Ammon's horn (tissue), 1 donor: Measurements from ENCODE around the gene FHIT.

Experiments
- DNase-seq: peaks from one replicate; pipeline ENCODE4 v3.0.0-alpha.2; 2016; ENCODE audit warnings: low spot score

FHIT gene

GRCh38 chr3:61251174-61251972 is at the start of gene FHIT:
Gene FHIT, minus strand, starts transcription at chr3:61251452.
- peak; percentile 98 for DNase-seq

DNA sequence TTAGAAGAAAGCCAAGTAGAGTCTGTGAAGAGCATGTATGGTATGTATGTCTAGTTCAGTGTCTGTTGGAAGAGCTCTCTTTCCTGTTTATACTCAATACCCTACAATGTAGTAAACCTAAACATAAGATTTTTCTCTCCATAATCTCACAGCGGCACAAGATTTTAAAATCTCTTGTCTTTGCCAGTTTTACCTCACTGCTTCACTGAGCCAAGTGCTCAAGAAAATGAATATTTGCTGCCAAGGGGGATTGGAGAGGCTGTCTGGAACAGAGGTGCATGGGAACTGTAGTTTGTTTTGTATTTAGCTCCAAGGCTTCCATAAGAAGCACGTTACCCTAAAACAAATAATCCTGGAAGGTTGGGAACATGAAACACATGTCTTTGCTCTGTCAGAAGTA is 49.5 kb upstream of the FHIT start:
- no peak for DNase-seq

- no peak for DNase-seq
Measured at GRCh38 chr3:61300006-61300380, 48.7 kb upstream of the FHIT start.

GRCh38 chr3:61299343-61300005 is 48.2 kb upstream of the FHIT start:
- no peak for DNase-seq

DNA sequence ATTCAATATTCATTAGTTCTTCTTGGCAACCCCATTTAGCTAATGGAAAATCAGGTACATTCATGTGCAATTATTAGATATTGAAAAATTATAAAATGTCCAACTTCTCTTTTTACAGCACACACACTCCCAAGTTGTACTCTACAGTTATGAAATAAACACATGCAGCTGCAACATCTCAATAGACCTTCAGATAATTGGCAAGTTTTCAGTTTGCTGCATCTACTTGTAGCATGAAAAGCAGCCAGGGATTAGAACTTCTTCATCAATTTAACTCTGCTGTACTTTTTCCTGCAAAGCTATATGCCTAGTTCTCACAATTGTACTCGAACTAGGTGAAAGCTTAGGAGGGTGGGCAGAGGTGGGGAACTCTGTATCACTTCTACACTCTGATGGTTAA is 46.6 kb upstream of the FHIT start:
- DNase-seq: no peak

DNA sequence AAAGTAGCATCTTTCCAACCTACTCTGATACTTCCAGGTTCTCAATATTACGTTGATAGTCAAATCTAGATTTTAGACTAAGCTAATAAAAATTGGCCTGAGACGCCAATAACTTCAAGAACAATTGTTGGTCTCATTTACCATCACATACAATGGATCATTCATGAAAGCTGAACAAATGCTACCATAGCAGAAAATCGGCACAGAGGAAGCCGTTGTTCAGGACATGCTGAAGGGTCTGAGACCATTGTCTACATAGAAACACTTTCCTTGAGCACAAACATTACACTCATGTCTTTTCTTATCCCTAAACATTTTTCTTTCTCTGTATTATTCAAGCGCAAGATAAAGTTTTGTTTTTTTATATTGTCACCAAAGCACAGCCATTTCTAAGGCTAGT is 37.2 kb upstream of the FHIT start:
- peak; percentile 86 for DNase-seq

DNA sequence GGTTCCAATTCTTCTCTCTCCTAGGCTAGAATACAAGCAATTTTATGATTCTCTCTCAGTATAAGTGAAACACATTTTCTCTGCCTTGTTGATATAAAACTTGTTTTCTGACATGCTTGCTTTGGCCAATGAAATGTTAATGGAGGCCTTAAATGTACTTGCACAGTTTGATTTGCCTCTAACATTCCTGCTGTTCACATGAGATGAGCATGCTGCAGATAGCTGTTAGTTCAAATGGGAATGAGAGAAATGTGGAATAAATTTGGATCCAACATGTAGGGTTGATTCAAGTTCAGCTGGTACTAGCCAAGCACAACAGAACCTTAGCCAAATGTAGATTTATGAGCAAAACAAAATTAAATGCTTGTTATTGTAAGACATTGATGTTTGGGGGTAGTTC is 32.6 kb upstream of the FHIT start:
- DNase-seq: no peak

GRCh38 chr3:61278713-61279112 is 27.5 kb upstream of the FHIT start:
- DNase-seq: no peak

DNA sequence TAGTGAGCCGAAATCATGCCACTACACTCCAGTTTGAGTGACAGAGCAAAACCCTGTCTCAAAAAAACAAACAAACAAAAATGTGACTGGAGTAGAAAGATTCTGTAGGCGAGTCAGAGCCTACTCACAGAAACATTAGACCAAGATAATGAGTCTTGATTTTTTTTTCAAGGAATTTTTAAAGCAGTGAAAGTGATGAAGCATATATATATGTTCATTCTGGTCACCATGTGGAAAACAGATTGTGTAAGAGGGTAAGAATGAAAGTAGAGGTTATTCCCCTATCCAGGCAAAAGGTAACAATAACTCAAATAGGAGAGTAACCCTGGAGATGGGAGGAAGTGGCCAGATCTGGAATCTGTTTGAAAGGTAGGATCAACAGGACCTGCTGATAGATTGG is 26.2 kb upstream of the FHIT start:
- no peak for DNase-seq

- no peak for DNase-seq
Measured at GRCh38 chr3:61269435-61269834, 18.2 kb upstream of the FHIT start.

GRCh38 chr3:61268644-61269043 is 17.4 kb upstream of the FHIT start:
- DNase-seq: no peak

GRCh38 chr3:61264281-61264680 is 13.0 kb upstream of the FHIT start:
- no peak for DNase-seq

- no peak for DNase-seq
Measured at GRCh38 chr3:61257148-61257547, 5.9 kb upstream of the FHIT start.

- DNase-seq: no peak
Measured at GRCh38 chr3:61253756-61254155, 2.5 kb upstream of the FHIT start.

DNA sequence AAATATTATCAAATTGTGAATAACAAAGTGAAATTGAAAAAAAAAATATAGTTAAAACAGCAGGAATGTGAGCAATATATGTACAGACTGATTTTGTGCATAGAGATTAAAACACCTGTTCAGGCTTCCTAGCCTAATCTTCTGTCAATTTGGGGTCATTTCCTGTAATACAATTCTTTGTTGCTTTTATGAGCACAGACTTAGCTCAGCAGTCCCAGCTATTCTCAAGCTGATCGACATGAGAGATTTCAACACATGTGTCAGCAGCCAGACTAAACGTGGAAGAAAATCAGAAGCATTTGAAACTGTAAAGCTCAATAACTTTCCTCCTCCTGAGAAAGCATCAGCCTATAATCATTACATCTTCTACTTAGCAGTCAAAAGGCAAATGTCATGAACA is 1.6 kb upstream of the FHIT start:
- DNase-seq: no peak

DNA sequence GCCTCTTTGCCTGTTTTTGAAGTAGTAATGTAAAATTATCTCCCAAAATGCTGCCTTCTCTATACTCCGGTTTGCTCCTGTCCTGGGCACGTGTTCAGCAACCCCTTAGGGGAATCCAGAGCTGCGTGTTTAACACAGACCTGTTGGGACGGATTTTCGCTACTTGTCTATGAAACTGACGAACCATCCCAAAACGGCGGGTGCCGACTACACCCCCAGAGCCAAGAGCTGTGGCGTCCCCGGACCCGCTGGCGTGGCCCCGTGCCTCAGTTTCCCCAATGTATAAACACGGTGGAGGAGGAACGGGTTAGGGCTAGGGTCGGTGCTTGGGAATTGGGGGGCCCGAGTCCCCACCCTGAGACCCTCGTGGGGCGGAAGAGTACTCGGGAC is 473 bp downstream of the FHIT start:
- DNase-seq: peak; percentile 33

DNA sequence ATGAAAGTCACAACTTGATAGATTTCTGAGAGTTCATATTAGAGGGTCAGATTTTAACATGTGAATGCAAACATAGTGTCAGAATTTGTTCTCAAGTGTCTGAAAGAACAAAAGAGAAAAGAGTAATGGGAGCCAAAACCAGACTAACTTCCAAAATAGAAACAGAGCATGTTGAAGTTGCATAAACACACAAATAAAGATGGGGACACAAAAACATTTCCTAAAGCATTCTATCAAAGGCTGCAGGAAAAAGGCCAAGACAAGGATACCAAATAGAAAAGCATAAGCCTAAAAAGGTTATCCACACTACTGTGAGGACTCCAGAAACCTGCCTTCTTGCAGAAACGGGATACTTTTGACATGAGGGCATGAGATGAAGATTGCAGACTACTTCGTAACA is 2.8 kb downstream of the FHIT start:
- DNase-seq: no peak

DNA sequence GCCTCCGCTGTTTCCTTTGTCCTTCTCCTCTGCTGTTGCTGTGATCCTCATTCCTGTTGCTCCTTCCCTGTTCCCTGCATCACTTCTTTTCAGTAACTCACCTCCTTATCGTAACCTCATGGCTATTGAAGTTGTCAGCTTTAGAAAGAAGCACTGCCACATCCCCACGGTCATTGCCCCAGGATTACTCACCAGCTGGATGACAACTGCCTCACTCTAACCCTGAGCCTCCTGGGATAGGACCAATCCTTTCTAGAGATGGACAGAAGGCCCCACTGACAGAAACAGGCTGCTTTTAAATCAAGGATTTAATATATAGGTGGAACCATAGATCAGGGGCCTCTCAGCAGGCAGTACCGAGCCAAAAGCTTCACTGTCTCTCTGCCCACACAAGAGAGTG is 4.1 kb downstream of the FHIT start:
- no peak for DNase-seq

DNA sequence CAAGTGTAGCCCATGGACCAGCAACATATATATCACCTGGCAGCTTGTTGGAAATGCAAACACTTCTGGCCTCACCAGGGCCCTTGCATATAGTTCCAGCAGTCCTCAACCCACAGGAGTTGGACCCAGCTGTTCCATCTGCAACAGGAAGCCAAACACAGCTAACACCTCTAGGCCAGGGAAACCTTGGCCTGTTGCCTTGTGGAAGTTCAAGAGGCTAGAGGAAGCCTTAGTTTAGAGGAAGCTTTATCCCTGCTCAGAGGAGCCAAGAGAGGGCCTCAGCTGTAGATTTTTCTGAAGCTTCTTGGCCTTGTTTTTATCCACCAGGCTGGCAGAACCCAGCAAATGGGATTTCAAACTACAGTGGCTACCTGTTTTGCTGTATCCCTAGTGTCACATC is 11.4 kb downstream of the FHIT start:
- no peak for DNase-seq

DNA sequence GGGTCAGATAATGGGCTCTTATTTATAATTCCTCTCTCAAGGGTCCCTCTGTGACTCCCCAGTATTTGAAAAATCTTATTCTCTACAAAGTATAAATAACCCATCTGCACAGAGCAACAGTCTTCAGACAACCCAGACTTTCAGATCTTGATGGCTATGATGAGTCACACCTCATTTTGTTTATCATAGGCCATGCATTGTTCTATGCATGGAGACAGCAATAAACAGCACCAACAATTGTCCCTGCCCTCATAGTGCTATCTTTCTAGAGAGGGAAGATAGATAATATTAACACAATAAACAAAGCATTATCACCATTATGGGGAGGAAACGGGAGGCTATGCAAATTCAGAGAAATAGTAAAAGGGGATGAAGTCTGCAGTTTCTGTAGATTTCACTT is 13.4 kb downstream of the FHIT start:
- no peak for DNase-seq

DNA sequence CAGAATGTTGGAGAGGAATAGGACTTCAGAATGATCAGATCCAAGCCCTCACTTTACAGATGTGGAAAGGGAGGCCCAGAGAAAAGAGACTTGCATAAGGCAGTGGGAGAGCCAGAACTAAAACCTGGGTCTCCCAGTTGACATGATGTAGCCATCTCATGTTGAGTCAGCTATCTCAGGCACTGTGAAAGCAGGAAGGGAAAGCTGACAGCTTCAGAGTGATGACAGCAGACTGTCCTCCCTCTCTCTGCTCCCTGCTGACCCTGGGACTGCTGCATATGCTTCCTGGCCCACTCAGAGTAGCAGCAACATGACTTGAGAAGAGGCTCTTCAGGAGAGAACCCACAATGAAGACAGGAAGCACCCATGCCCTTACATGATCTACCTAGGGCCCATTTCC is 14.7 kb downstream of the FHIT start:
- no peak for DNase-seq

- no peak for DNase-seq
Measured at GRCh38 chr3:61233746-61234145, 17.5 kb downstream of the FHIT start.

DNA sequence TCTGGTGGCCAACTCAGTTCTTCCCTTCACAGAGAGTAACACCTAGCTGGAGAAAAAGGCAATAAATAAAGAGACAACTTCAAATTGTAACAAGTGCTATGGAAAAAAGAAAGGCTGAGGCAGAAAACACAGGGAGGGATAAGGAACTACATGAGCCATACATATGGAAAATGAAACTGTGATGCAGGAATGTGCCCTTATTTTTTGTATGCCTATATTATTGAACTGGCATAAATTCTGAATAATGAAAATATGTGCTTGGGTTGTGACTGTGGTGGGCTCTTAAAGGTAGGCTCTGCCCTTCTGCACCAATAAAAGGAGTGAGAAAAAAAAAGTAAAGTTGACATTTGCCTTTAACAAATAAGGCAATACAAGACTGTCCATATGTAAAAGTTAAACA is 19.6 kb downstream of the FHIT start:
- no peak for DNase-seq

DNA sequence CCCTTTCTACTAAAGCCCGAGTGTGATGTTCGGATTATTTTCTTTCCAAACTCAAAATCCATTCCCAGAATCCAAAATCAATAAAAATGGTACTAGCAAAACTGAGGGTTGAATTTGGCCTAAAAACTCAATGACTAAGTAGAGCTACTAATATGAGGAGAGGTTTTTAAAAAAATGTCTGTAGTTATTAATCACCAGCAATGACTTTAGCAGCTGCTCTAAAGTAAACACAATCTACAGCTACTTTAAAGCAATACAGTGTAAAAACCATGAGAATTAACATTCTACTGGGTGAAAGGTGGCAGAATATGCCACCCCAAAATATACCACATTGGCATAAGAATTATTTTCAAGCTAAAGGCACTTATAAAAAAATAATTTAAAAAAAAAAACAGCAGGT is 23.5 kb downstream of the FHIT start:
- DNase-seq: no peak
